Nephron progenitor cell (in vitro differentiated cells): ENCODE measurements around the gene HUNK.

Source experiments
- DNase-seq: peaks from one replicate; pipeline ENCODE4 v3.0.0; 2021
- H3K27ac Mint-ChIP-seq: 2 replicates; pipeline ENCODE4 v1.8.0; 2021; ENCODE audit warnings: mild to moderate bottlenecking, moderate library complexity, mixed read lengths
- H3K27me3 Mint-ChIP-seq: 2 replicates; pipeline ENCODE4 v1.8.0; 2021; ENCODE audit warnings: mild to moderate bottlenecking, low read depth, mixed read lengths; ENCODE audit not compliant: poor library complexity
- H3K36me3 Mint-ChIP-seq: 2 replicates; pipeline ENCODE4 v1.8.0; 2021; ENCODE audit warnings: low read depth, mixed read lengths
- H3K4me1 Mint-ChIP-seq: 2 replicates; pipeline ENCODE4 v1.8.0; 2021; ENCODE audit warnings: mixed read lengths
- H3K4me3 Mint-ChIP-seq: 2 replicates; pipeline ENCODE4 v1.8.0; 2021; ENCODE audit warnings: mild to moderate bottlenecking, moderate library complexity, mixed read lengths
- H3K9me3 Mint-ChIP-seq: 2 replicates; pipeline ENCODE4 v1.8.0; 2021; ENCODE audit warnings: mild to moderate bottlenecking, moderate library complexity, mixed read lengths
- TF ChIP-seq, protein P1 (sequence below): fragments of 200-600 bp; sonication (generic); IDR thresholded peaks from 2 replicates; pipeline ENCODE4 v1.5.0; 2021; ENCODE audit warnings: antibody characterized with exemption

HUNK gene

DNA sequence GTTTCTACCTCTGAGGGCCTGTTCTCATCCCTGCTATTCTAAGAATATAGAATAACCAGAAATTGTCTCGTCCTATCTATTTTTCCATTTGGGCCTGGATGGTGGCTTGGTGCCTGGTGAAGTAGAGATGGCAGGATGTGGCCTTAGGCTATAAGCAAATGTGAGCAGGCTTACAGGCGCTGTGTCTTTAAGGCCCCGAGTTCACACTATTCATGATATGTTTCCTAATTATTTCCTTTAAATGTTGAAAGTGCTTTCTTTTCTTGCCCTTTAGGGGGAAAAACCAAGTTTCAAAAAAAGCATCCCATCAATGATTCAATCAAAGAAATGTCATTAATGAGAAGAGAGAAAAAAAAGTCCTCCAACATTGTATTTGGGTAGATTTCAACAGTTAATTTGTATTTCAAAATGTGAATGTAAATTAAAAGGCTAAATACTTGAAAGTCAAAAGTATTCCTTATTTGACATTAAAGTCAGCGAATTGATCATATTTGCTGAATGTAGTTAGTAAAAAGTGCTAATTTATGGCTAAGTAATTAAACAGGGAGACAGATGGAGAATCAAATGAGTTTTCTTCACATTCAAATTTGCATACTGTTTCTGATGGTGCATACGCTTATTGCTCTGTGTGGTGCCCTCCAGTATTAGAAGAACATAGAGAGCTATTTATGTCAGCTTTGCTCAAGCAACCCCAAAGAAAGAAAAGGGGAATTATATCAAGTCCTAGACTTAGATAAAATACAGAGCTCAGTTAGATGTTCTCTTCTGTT, 34.0 kb upstream of the HUNK start:
- no peaks in the 10 kb centered on the region for H3K27me3 Mint-ChIP-seq
- no peak overlapping the region for H3K27ac Mint-ChIP-seq
- TF ChIP-seq, protein P1, sequence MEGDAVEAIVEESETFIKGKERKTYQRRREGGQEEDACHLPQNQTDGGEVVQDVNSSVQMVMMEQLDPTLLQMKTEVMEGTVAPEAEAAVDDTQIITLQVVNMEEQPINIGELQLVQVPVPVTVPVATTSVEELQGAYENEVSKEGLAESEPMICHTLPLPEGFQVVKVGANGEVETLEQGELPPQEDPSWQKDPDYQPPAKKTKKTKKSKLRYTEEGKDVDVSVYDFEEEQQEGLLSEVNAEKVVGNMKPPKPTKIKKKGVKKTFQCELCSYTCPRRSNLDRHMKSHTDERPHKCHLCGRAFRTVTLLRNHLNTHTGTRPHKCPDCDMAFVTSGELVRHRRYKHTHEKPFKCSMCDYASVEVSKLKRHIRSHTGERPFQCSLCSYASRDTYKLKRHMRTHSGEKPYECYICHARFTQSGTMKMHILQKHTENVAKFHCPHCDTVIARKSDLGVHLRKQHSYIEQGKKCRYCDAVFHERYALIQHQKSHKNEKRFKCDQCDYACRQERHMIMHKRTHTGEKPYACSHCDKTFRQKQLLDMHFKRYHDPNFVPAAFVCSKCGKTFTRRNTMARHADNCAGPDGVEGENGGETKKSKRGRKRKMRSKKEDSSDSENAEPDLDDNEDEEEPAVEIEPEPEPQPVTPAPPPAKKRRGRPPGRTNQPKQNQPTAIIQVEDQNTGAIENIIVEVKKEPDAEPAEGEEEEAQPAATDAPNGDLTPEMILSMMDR, result no peak
- no peaks in the 10 kb centered on the region for H3K36me3 Mint-ChIP-seq
- peaks cover 6% of the 10 kb centered on the region for H3K4me1 Mint-ChIP-seq
- no peaks in the 10 kb centered on the region for H3K9me3 Mint-ChIP-seq
- no peak for DNase-seq
- no peak overlapping the region for H3K4me3 Mint-ChIP-seq

DNA sequence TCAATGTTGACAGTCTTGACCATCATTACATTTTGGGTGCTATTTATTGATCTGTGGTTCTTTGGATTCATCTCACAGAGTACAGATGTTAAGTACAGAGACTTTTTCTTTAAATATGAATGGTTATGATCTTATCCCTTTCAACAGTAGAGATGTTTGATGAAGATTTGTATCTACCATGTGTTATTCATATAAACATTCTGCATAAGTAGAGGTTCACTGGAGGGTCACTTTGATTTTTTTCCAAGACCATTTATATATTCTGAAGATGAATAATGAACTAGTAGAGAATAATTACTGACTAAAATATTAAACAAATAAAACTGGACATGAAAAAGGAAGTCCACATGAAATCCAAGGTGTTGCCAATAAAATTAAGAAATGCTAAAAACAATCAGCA, 28.6 kb upstream of the HUNK start:
- Mint-ChIP-seq H3K27ac (no peak overlapping the region), H3K36me3 (no peaks in the 10 kb centered on the region), H3K4me1 (peaks cover 6% of the 10 kb centered on the region), H3K4me3 (no peak overlapping the region), H3K9me3 (no peaks in the 10 kb centered on the region), H3K27me3 (peaks cover 4% of the 10 kb centered on the region)
- TF ChIP-seq, protein P1, result no peak
- DNase-seq, result no peak

DNA sequence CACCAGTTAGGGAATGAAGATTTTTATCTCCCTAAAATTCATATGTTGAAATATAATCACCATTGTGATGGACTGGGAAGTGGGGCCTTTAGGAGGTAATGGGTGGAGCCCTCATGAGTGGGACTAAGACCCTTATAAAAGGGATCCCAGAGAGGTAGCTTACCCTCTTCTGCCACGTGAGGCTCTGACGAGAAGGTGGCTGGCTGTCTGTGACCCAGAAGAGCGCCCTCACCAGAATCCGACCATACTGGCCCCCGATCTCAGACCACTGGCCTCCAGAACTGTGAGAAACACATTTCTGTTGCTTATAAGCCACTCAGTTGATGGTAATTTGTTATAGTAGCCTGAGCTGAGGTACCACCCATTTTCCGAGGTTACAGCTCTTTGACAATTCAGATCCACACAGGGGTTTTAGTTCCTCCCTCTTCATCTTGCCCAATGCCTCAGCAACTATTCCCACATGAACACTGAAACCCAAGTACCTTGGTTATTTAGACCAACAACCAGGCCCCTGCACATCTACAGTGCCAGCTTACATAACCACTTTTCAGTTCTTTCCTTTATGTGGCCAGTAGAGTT, 27.6 kb upstream of the HUNK start:
- H3K4me3 Mint-ChIP-seq, result no peak overlapping the region
- peaks cover 4% of the 10 kb centered on the region for H3K27me3 Mint-ChIP-seq
- no peaks in the 10 kb centered on the region for H3K36me3 Mint-ChIP-seq
- TF ChIP-seq, protein P1, result no peak
- H3K27ac Mint-ChIP-seq, result no peak overlapping the region
- peaks cover 4% of the 10 kb centered on the region for H3K4me1 Mint-ChIP-seq
- no peaks in the 10 kb centered on the region for H3K9me3 Mint-ChIP-seq
- DNase-seq, result no peak

DNA sequence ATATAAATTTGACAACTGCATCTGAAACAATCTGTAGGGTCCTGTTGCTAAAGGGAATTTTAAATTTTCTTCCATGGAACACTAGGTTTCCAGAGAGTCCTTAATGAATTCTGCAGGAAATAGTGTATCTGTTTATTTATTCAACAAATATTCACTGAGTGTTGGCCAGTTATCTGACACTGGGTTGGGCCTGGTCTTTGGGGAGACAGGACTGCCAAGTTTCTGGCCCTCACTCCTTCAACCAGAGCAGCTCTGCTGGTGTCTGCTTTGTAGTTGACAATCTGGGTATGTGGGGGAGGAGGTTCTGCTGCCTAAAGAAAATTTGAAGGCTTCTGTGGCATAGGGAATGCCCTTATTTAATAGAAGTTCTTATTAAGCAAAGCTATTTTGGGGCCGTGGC, 26.1 kb upstream of the HUNK start:
- Mint-ChIP-seq H3K4me3 (no peak overlapping the region), H3K4me1 (no peaks in the 10 kb centered on the region), H3K27me3 (peaks cover 6% of the 10 kb centered on the region), H3K36me3 (no peaks in the 10 kb centered on the region), H3K9me3 (peaks cover 7% of the 10 kb centered on the region), H3K27ac (no peak overlapping the region)
- DNase-seq, result no peak
- TF ChIP-seq, protein P1, result no peak

DNA sequence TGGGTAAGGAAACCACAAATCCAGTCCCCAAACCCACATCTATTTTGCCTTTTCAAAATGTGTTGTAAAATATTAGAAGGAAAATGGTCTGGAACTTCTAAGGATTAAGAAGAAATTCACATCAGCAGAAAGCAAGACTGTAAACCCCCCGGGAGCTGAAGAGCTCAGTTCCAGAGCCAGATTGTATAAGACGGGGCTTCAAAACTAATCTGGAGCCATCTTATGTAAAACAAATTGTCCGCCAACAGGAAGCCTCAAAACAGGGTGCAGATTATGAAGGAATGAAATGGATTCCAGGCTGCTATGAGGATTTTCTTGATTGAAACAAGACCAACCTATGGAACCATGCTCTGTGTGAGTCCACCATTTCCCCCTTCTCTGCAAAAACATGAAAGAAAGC, 25.1 kb upstream of the HUNK start:
- H3K4me1 Mint-ChIP-seq, result no peaks in the 10 kb centered on the region
- DNase-seq, result no peak
- H3K4me3 Mint-ChIP-seq, result no peak overlapping the region
- no peak overlapping the region for H3K27ac Mint-ChIP-seq
- H3K36me3 Mint-ChIP-seq, result peaks cover 3% of the 10 kb centered on the region
- H3K9me3 Mint-ChIP-seq, result peaks cover 14% of the 10 kb centered on the region
- TF ChIP-seq, protein P1, result no peak
- H3K27me3 Mint-ChIP-seq, result peaks cover 6% of the 10 kb centered on the region
